DMS79 (cell line): ENCODE data around the gene NKX1-1.
"Not testable (repeated sequence)": the region's sequence is repeated elsewhere in the genome, so short reads cannot be mapped to it uniquely, and the experiment has no call there.

Experiments
- DNase-seq: peaks from one replicate; lab custom pipeline; 2025; lab: John Stamatoyannopoulos, UW

Gene NKX1-1

GRCh38 chr4:1373892-1374705 lies 32.1 kb downstream of the NKX1-1 start:
- no peak for DNase-seq

- DNase-seq, result not testable (repeated sequence)
These were observed 33.7 kb downstream of the NKX1-1 start for GRCh38 chr4:1372576-1372975.

- no peak for DNase-seq
These were observed 34.8 kb downstream of the NKX1-1 start for GRCh38 chr4:1371176-1372165.

GRCh38 chr4:1370321-1371124 lies 35.7 kb downstream of the NKX1-1 start:
- no peak for DNase-seq

GRCh38 chr4:1369479-1370079 lies 36.7 kb downstream of the NKX1-1 start:
- no peak for DNase-seq

- DNase-seq, result no peak
These were observed 37.2 kb downstream of the NKX1-1 start for GRCh38 chr4:1369091-1369450.

GRCh38 chr4:1368421-1369090 lies 37.7 kb downstream of the NKX1-1 start:
- no peak for DNase-seq

GRCh38 chr4:1367936-1368289 lies 38.3 kb downstream of the NKX1-1 start:
- DNase-seq, result no peak

GRCh38 chr4:1367230-1367935 lies 38.9 kb downstream of the NKX1-1 start:
- no peak for DNase-seq

- no peak for DNase-seq
These were observed 39.6 kb downstream of the NKX1-1 start for GRCh38 chr4:1366371-1367229.

- peak; percentile 85 for DNase-seq
These were observed 40.7 kb downstream of the NKX1-1 start for GRCh38 chr4:1365271-1366178.

- no peak for DNase-seq
These were observed 41.5 kb downstream of the NKX1-1 start for GRCh38 chr4:1364748-1365147.

- no peak for DNase-seq
These were observed 42.0 kb downstream of the NKX1-1 start for GRCh38 chr4:1364217-1364616.

- DNase-seq, result no peak
These were observed 42.7 kb downstream of the NKX1-1 start for GRCh38 chr4:1363513-1363912.

GRCh38 chr4:1362521-1362920 lies 43.7 kb downstream of the NKX1-1 start:
- no peak for DNase-seq

GRCh38 chr4:1362046-1362445 lies 44.2 kb downstream of the NKX1-1 start:
- no peak for DNase-seq

- DNase-seq, result no peak
These were observed 44.8 kb downstream of the NKX1-1 start for GRCh38 chr4:1361431-1361830.
